ENCODE measurements around the gene LYPD6.

Gene LYPD6

DNA sequence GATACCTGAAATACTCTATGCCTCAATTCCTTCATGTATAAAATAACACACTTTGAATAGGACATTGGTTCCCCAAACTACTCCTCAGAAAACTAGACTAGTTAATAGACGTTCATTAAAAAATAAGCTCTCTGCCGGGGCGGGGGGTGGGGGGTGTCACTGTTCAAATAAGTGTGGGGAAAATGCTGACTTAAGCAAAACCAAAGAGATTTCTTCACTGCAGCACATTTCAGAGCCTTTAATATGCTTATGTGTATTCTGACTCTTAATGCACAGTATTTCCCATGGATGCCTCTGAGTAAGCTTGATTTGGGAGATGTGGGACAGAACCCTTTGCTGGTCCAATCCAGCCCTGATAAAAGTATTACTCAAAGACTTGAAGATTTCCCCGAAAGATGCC, 93.2 kb downstream of the LYPD6 start:
- H3K79me2 ChIP-seq (ENCODE audit: insufficient read depth, low read length): no peaks in the 10 kb centered on the region
- no peaks in the 10 kb centered on the region for H3K9me3 ChIP-seq (ENCODE audit: insufficient read depth, low read length, severe bottlenecking)
- no peak for TF ChIP-seq EZH2 (IDR thresholded peaks at IDR 0.05; ENCODE audit: borderline replicate concordance, low read depth, low read length, severe bottlenecking)
- TF ChIP-seq, protein P1, sequence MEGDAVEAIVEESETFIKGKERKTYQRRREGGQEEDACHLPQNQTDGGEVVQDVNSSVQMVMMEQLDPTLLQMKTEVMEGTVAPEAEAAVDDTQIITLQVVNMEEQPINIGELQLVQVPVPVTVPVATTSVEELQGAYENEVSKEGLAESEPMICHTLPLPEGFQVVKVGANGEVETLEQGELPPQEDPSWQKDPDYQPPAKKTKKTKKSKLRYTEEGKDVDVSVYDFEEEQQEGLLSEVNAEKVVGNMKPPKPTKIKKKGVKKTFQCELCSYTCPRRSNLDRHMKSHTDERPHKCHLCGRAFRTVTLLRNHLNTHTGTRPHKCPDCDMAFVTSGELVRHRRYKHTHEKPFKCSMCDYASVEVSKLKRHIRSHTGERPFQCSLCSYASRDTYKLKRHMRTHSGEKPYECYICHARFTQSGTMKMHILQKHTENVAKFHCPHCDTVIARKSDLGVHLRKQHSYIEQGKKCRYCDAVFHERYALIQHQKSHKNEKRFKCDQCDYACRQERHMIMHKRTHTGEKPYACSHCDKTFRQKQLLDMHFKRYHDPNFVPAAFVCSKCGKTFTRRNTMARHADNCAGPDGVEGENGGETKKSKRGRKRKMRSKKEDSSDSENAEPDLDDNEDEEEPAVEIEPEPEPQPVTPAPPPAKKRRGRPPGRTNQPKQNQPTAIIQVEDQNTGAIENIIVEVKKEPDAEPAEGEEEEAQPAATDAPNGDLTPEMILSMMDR (IDR thresholded peaks at IDR 0.05; ENCODE audit: borderline replicate concordance, extremely low read depth, low read length, poor library complexity, severe bottlenecking): no peak
- no peaks in the 10 kb centered on the region for H3K36me3 ChIP-seq (ENCODE audit: insufficient read depth, low read length)
- H2AFZ ChIP-seq (ENCODE audit: low read depth, low read length): no peak overlapping the region
- no peak overlapping the region for H3K4me2 ChIP-seq (ENCODE audit: insufficient read depth, low read length)
- no peaks in the 10 kb centered on the region for H3K27me3 ChIP-seq (ENCODE audit: insufficient read depth, low read length, poor library complexity)
- no peaks in the 10 kb centered on the region for H4K20me1 ChIP-seq (ENCODE audit: insufficient read depth, low read length)
- H3K9ac ChIP-seq (ENCODE audit: low read depth, low read length): no peak overlapping the region
- DNase-seq (no peak), ATAC-seq (ENCODE audit: insufficient read depth, low read depth) (no peak)
- H3K4me1 ChIP-seq (ENCODE audit: insufficient read depth, low read length): no peaks in the 10 kb centered on the region
- no peak overlapping the region for H3K4me3 ChIP-seq (ENCODE audit: low read depth in 1 of 2, low read length in 2 of 2)
- H3K27ac ChIP-seq (ENCODE audit: low read length): no peak overlapping the region

DNA sequence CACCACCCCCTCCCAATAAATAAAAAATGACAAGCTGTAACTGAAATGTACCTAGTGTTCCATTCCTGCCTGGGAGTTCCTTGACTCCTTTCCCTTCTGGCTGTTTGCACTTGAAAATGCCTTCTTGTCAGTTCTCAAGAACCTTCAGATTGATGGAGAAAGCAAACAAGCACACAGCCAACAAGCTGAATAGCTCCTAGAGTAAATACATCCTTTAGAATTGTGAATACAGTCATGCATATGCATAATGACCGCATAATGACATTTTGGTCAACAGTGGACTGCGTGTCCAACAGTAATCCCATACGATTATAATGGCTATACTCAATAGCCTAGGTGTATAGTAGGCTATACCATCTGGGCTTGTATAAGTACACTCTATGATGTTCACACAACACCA, 97.0 kb downstream of the LYPD6 start:
- TF ChIP-seq, protein P1 (IDR thresholded peaks at IDR 0.05; ENCODE audit: borderline replicate concordance, extremely low read depth, low read length, poor library complexity, severe bottlenecking): no peak
- no peak for TF ChIP-seq EZH2 (IDR thresholded peaks at IDR 0.05; ENCODE audit: borderline replicate concordance, low read depth, low read length, severe bottlenecking)
- DNase-seq (no peak), ATAC-seq (ENCODE audit: insufficient read depth, low read depth) (no peak)
- H3K4me1 ChIP-seq (ENCODE audit: insufficient read depth, low read length): no peaks in the 10 kb centered on the region
- H4K20me1 ChIP-seq (ENCODE audit: insufficient read depth, low read length): no peaks in the 10 kb centered on the region
- H3K27me3 ChIP-seq (ENCODE audit: insufficient read depth, low read length, poor library complexity): no peaks in the 10 kb centered on the region
- H3K4me3 ChIP-seq (ENCODE audit: low read depth in 1 of 2, low read length in 2 of 2): no peak overlapping the region
- H3K79me2 ChIP-seq (ENCODE audit: insufficient read depth, low read length): no peaks in the 10 kb centered on the region
- no peak overlapping the region for H3K4me2 ChIP-seq (ENCODE audit: insufficient read depth, low read length)
- no peak overlapping the region for H3K9ac ChIP-seq (ENCODE audit: low read depth, low read length)
- no peaks in the 10 kb centered on the region for H3K9me3 ChIP-seq (ENCODE audit: insufficient read depth, low read length, severe bottlenecking)
- no peak overlapping the region for H3K27ac ChIP-seq (ENCODE audit: low read length)
- no peak overlapping the region for H2AFZ ChIP-seq (ENCODE audit: low read depth, low read length)
- no peaks in the 10 kb centered on the region for H3K36me3 ChIP-seq (ENCODE audit: insufficient read depth, low read length)

DNA sequence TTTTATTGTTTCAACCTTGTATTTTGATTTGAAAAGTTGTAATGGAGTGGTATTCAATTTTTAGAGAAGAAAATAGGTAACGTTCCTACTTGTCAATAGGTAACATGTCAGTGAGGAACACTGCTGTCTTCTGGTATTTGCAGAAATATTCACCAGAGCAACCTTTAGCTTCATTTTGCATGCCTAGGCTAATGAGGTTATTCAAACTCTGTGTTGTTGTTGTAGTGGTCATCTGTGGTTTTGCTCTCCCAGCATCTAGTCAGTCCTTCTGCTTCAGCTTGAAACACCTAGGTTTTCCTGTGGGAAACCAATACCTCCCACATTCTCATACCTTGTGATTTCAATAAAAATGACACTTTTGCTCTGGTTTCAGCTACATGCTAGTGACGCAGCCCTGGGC, 98.4 kb downstream of the LYPD6 start:
- H2AFZ ChIP-seq (ENCODE audit: low read depth, low read length): no peak overlapping the region
- no peaks in the 10 kb centered on the region for H3K79me2 ChIP-seq (ENCODE audit: insufficient read depth, low read length)
- no peak overlapping the region for H3K9ac ChIP-seq (ENCODE audit: low read depth, low read length)
- no peak overlapping the region for H3K4me2 ChIP-seq (ENCODE audit: insufficient read depth, low read length)
- H3K4me1 ChIP-seq (ENCODE audit: insufficient read depth, low read length): no peaks in the 10 kb centered on the region
- H3K9me3 ChIP-seq (ENCODE audit: insufficient read depth, low read length, severe bottlenecking): no peaks in the 10 kb centered on the region
- no peaks in the 10 kb centered on the region for H3K36me3 ChIP-seq (ENCODE audit: insufficient read depth, low read length)
- H3K27me3 ChIP-seq (ENCODE audit: insufficient read depth, low read length, poor library complexity): no peaks in the 10 kb centered on the region
- no peaks in the 10 kb centered on the region for H4K20me1 ChIP-seq (ENCODE audit: insufficient read depth, low read length)
- ATAC-seq (ENCODE audit: insufficient read depth, low read depth): no peak
- no peak for DNase-seq
- no peak overlapping the region for H3K27ac ChIP-seq (ENCODE audit: low read length)
- TF ChIP-seq, protein P1 (IDR thresholded peaks at IDR 0.05; ENCODE audit: borderline replicate concordance, extremely low read depth, low read length, poor library complexity, severe bottlenecking): no peak
- no peak for TF ChIP-seq EZH2 (IDR thresholded peaks at IDR 0.05; ENCODE audit: borderline replicate concordance, low read depth, low read length, severe bottlenecking)
- H3K4me3 ChIP-seq (ENCODE audit: low read depth in 1 of 2, low read length in 2 of 2): no peak overlapping the region
